Activated T-helper 2 cell treated with anti-CD3 and anti-CD28 coated beads, Interferon-gamma antibody, Interleukin-2, Interleukin-4, amounts not matched to agents 10 μg/mL and 5 μg/mL and 100 μg/mL, durations not matched to agents 14 hours and 24 hours and 36 hours (primary cell): ENCODE data around the gene NRTN. TPM values are rescaled to one million over a fixed set of nuclear protein-coding genes. Genes with fewer than 3 reads are reported as not detected.

Source experiments
- DNase-seq: peaks from one replicate; pipeline ENCODE4 v3.0.0; 2021; ENCODE audit warnings: low spot score
- H3K27ac Mint-ChIP-seq: one replicate; pipeline ENCODE4 v1.8.0; 2021; ENCODE audit warnings: mixed read lengths
- H3K27me3 Mint-ChIP-seq: one replicate; pipeline ENCODE4 v1.8.0; 2021; ENCODE audit warnings: low read depth, mixed read lengths
- H3K36me3 Mint-ChIP-seq: one replicate; pipeline ENCODE4 v1.8.0; 2021; ENCODE audit warnings: low read depth, mixed read lengths
- H3K4me1 Mint-ChIP-seq: one replicate; pipeline ENCODE4 v1.8.0; 2021; ENCODE audit warnings: low read depth, mixed read lengths
- H3K4me3 Mint-ChIP-seq: one replicate; pipeline ENCODE4 v1.8.0; 2021; ENCODE audit warnings: low read depth, mild to moderate bottlenecking, moderate library complexity, mixed read lengths
- H3K9me3 Mint-ChIP-seq: one replicate; pipeline ENCODE4 v1.8.0; 2021; ENCODE audit warnings: mixed read lengths
- intact Hi-C: fragments of 100-400 bp; cut with micrococcal nuclease; formaldehyde crosslinking; loops from one replicate; pipeline ENCODE4 v1.15.1; 2023
- total RNA-seq: library from RNA; stranded (reverse); gene quantifications from 2 replicates; pipeline ENCODE4 v1.2.3, GENCODE V29; 2022

Gene NRTN
- total RNA-seq, 1 donor from 2014 or later = 0.87 TPM

DNA sequence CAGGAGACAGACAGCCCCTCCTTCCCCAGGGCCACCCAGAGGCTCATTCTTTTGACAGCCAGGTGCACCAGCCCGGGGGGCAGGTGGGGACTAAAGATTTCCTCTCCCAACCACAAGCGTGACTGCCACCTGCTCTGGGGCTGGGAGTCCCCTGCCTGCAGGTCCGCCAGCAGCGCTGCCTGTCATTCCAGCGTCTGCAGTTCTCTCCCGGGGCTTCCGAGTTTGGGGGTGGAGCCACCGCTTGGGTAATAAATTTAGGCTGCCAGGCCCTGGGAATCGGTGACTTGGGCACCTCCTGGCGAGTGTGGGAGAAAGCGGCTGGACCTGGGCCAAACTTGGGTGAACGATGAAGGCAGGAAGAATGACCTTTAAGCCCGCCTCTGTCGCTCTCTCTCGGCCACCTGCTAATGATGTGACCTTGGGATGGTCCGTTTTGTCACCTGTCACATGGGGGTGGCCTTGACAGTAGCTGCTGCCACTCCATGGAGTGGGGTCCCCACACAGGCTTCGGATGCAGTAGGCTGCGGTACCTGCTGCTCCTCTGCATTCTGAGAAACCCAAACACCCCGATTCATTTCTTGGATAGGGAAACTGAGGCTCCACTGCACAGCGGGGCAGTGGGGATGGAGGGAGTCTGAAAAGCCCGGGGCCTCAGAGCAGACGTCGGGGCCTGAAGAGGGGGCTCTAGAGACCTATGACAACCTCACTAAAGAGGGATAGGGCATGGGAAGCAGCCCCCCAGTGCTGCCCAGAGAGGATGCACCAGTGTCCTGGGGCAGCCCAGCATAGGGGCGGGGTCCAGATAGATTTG, 21.9 kb downstream of the NRTN start:
- H3K4me1 Mint-ChIP-seq = peaks cover 5% of the 10 kb centered on the region

GRCh38 chr19:5827342-5827890, 22.5 kb downstream of the NRTN start:
- H3K27me3 Mint-ChIP-seq = no peaks in the 10 kb centered on the region
- H3K4me1 Mint-ChIP-seq = peaks cover 5% of the 10 kb centered on the region
- peak overlapping the region; percentile 86 for H3K27ac Mint-ChIP-seq
- no peaks in the 10 kb centered on the region for H3K9me3 Mint-ChIP-seq
- intact Hi-C loops = no loop called here
- no peak for DNase-seq
- no peaks in the 10 kb centered on the region for H3K36me3 Mint-ChIP-seq
- H3K4me3 Mint-ChIP-seq = peak overlapping the region; percentile 88

More for the DNA sequence above, 21.9 kb downstream of the NRTN start:
- Mint-ChIP-seq H3K4me3 (peak overlapping the region; percentile 88), H3K36me3 (no peaks in the 10 kb centered on the region), H3K27me3 (no peaks in the 10 kb centered on the region), H3K9me3 (no peaks in the 10 kb centered on the region), H3K27ac (peak overlapping the region; percentile 86)
- intact Hi-C loops = no loop called here
- DNase-seq = no peak

- Mint-ChIP-seq H3K4me1 (peaks cover 5% of the 10 kb centered on the region), H3K9me3 (no peaks in the 10 kb centered on the region), H3K27me3 (no peaks in the 10 kb centered on the region), H3K27ac (peak overlapping the region; percentile 99), H3K36me3 (no peaks in the 10 kb centered on the region), H3K4me3 (peak overlapping the region; percentile 99)
- intact Hi-C loops = loop anchor here (1.0 kb wide), 1 partner anchor 76 kb away; the partner anchor contains the start of gene VMAC
- DNase-seq = peak; percentile 96
These were observed 23.2 kb downstream of the NRTN start for GRCh38 chr19:5827891-5828660.

DNA sequence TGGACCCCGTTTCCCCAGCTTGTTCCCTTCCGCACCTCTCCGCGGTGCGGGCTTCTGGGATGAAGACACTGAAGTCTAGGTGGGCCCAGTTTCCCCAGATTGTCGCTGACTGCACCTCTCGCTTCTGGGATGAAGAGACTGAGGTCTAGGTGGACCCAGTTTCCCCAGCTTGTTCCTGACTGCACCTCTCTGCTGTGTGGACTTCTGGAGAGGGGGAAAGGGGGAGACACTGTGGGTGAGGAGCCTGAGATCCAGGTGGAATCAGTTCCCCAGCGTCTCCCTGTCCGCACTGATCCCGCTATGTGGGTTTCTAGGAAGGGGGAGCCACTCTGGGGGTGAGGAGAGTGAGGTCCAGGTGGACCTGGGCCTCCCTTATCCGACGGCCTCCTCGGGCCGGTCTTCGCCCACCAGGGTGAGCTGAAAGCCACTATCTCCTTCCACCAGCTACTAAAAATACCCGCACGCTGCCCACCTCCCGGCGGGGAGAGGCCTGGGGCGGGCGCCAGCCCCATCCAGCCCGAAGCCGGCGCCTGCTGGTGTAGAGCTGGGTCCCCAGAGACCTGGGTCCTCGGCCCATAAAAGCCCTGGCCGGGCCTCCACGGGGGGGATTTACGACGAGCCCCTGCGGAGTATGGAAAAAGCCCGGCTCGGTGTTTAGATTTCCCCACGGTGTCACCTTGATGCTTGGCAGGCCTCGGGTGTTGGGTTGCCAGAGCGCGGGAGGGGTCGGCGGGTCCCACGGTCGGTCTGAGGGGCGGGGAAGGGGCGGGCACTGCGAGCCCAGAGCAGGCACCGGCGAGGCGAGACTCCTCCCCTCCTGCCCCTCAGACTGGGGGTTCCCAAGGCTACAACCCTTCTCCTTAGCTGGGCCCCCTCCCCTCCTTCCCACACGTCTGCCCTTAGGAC, 24.0 kb downstream of the NRTN start:
- no peaks in the 10 kb centered on the region for H3K36me3 Mint-ChIP-seq
- no peaks in the 10 kb centered on the region for H3K27me3 Mint-ChIP-seq
- H3K4me3 Mint-ChIP-seq = peak overlapping the region; percentile 99
- no peak for DNase-seq
- no peaks in the 10 kb centered on the region for H3K9me3 Mint-ChIP-seq
- intact Hi-C loops = loop anchor here (1.0 kb wide), 1 partner anchor 75 kb away; the partner anchor contains the start of gene VMAC
- peak overlapping the region; percentile 99 for H3K27ac Mint-ChIP-seq
- H3K4me1 Mint-ChIP-seq = peaks cover 5% of the 10 kb centered on the region

DNA sequence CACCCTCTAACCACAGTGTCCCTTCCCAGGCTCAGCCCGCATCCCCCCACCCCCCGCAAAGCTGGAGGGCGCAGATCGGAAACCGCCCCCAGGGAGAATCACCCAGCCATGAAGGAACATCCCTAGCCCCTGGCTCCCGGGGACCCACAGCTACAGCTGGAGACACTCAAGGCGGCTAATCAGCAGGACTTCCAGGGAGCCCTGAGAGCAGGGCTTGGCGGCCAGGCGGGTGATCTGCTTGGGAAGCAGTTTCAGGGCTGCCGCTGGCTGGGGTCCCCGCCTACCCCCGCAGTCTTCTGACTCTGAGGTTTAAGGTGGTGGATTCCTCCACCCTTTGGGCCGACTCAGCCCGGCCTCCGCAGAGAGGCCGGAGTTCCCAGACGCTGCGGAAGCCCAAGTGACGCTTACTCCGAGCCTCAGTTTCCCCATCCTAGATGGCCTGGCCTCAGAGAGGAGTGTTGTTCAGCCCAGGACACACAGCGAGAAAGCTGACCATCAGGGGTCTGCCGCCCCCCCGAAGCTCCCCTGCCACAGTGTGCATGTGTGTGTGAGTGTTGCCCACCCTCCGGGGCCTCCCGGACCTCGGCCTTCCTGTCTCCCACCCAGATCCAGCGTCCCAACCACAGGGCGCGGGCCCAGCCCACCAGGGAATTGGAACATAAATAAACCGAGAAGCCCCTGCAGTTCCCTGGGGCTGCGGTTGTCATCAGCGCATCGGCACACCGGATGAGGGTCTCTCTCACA, 24.9 kb downstream of the NRTN start:
- H3K36me3 Mint-ChIP-seq = no peaks in the 10 kb centered on the region
- peaks cover 5% of the 10 kb centered on the region for H3K4me1 Mint-ChIP-seq
- H3K27me3 Mint-ChIP-seq = no peaks in the 10 kb centered on the region
- peak overlapping the region; percentile 24 for H3K27ac Mint-ChIP-seq
- no peaks in the 10 kb centered on the region for H3K9me3 Mint-ChIP-seq
- intact Hi-C loops = no loop called here
- H3K4me3 Mint-ChIP-seq = peak overlapping the region; percentile 65
- DNase-seq = no peak

- no peaks in the 10 kb centered on the region for H3K9me3 Mint-ChIP-seq
- no peak overlapping the region for H3K4me3 Mint-ChIP-seq
- no peak for DNase-seq
- intact Hi-C loops = no loop called here
- peaks cover 5% of the 10 kb centered on the region for H3K4me1 Mint-ChIP-seq
- no peaks in the 10 kb centered on the region for H3K27me3 Mint-ChIP-seq
- H3K27ac Mint-ChIP-seq = no peak overlapping the region
- no peaks in the 10 kb centered on the region for H3K36me3 Mint-ChIP-seq
These were observed 26.3 kb downstream of the NRTN start for GRCh38 chr19:5831159-5831558.

DNA sequence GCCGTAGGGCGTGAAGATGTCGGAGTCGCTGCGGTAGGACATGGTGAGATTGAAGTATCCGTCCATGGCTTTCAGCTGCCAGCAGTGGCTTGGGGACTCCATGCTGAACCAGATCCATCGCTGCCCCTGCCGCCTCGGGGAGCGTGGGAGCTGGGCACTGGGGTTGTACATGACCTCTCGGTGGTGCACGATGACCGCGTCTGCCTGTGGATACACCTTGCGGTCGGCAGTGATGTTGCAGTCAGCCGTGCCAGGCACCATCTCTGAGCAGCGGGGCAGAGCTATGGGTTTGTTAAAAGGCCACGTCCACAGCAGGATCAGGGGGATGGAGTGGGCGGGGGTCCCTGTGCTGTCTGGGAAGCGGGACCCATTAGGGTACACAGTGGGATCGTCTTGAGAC, 27.2 kb downstream of the NRTN start:
- DNase-seq = no peak
- Mint-ChIP-seq H3K9me3 (no peaks in the 10 kb centered on the region), H3K4me3 (no peak overlapping the region), H3K27me3 (no peaks in the 10 kb centered on the region), H3K4me1 (peaks cover 3% of the 10 kb centered on the region), H3K27ac (no peak overlapping the region), H3K36me3 (no peaks in the 10 kb centered on the region)
- intact Hi-C loops = no loop called here

DNA sequence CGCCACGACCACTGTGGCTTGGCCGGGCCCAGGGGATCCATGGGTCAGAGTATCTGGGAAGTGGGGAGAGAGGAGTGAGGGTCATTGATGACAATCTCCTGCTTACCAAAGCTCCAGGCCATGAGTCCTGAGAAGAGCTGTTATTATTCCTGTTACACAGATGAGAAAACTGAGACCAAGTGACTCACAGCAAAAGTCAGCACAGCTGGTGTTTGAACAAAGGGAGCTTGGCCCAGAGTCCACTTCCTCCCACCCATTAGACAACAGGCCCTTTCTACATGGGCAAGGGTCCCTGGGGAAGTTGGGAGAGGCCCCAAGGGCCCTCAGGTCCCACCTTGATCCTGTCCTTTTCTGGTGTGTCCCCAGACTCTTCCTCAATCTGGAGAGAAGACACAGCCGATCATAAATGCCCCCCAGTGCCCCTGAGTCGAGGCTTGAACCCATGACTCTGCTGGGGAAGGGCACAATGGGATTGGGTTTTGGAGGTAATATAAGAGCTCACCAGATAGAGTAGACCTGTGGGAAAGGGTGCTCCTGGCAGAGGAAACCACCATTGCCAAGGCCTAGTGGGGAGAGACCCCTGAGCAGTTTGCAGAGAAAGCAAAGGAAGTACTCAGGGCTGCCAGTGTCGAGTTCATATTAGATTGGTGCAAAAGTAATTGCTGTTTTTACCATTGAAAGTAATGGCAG, 27.8 kb downstream of the NRTN start:
- intact Hi-C loops = no loop called here
- H3K27me3 Mint-ChIP-seq = no peaks in the 10 kb centered on the region
- no peak overlapping the region for H3K27ac Mint-ChIP-seq
- no peak for DNase-seq
- no peaks in the 10 kb centered on the region for H3K36me3 Mint-ChIP-seq
- no peak overlapping the region for H3K4me3 Mint-ChIP-seq
- no peaks in the 10 kb centered on the region for H3K9me3 Mint-ChIP-seq
- peaks cover 1% of the 10 kb centered on the region for H3K4me1 Mint-ChIP-seq

DNA sequence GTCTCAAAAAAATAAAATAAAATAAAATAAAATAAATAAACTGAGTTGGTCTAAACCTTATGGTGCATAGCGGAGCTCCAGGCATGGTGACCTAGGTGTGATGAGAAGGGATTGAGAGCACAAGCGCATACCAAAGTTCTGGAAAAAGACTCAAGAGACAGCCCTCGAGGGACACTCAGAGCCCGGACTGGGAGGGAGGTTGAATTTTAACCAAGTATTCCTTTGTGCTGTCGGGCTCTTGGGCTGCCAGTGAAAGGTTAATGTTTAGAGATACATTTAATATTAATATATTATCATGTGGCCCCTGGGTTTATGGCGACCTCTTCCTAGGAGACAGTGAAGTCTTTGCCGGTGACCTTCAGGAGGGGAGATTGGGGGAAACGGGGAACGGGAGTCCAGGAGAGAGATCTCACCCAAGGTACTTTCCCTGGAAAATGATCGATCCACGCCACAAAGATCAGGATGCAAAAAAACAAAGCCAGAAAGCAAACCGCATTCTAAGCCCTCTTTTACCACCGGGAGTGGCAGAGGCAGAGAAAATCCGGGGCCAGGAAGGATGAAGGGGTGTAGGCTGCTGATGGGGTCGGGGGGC, 33.0 kb downstream of the NRTN start:
- Mint-ChIP-seq H3K27ac (no peak overlapping the region), H3K36me3 (no peaks in the 10 kb centered on the region), H3K27me3 (no peaks in the 10 kb centered on the region), H3K4me3 (no peak overlapping the region), H3K4me1 (peaks cover 4% of the 10 kb centered on the region), H3K9me3 (no peaks in the 10 kb centered on the region)
- intact Hi-C loops = no loop called here
- no peak for DNase-seq

DNA sequence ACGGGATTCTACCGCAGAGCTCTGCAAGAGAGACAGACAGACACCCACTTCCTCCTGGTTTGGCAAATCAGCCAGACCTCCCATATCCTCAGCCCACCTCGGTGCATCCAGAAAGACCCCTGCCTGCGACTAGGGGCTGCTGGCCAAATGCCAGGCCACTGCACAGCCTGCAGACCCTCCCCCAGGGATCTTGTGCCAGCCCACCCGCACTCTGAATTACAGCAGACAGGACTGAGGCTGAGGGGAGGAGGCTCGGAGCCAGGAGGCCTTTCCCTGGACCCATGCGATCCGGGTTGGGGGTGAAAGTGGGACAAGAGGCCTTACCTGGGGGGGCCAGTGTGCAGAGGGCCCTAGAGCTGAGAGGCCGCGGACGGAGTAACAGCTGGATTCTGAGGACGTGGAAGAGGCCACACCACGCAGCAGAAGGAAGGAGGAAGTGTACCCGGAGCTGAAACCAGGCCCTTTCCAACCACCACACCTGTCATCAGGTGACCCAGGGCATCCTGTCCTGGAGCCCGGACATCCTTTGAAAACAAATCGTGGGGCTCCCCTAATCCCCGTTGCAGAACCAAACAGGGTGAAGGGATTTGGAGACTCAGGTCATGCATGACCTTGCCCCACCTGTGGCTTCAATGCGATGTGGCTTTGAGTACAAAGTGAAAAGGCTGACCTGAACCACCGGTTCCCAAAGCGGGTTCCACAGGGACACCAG, 33.6 kb downstream of the NRTN start:
- Mint-ChIP-seq H3K27me3 (no peaks in the 10 kb centered on the region), H3K9me3 (no peaks in the 10 kb centered on the region), H3K36me3 (no peaks in the 10 kb centered on the region)

More for the DNA sequence above, 33.6 kb downstream of the NRTN start:
- no peak for DNase-seq
- Mint-ChIP-seq H3K4me1 (peaks cover 4% of the 10 kb centered on the region), H3K4me3 (no peak overlapping the region), H3K27ac (no peak overlapping the region)
- intact Hi-C loops = no loop called here
